K562 (cell line): ENCODE data around the gene CD164L2. TPM values are rescaled to one million over a fixed set of nuclear protein-coding genes. Genes with fewer than 3 reads are reported as not detected.
A peak's percentile ranks its signal among the peaks of the same experiment; 100 is the strongest.

Experiments
- CEBPG ChIP-seq, 3 experiments: fragments of 200-800 bp in 1 of 3; sonication (Bioruptor generic) in 1 of 3; sonication (generic) in 1 of 3; formaldehyde crosslinking in 1 of 3; IDR thresholded peaks in 2 of 3; conservative IDR thresholded peaks in 1 of 3; 2 replicates each; pipeline versions ENCODE4 v1.6.1 to v1.8.0; 2016 to 2022; ENCODE audit warnings: missing compliant biosample characterization in 2 of 3, missing genetic modification characterization in 2 of 3, mild to moderate bottlenecking in 1 of 3, missing genetic modification reagents in 1 of 3
- CREB5 ChIP-seq: fragments of 250-450 bp; sonication (Bioruptor Pico); IDR thresholded peaks from 2 replicates; pipeline ENCODE4 v1.5.0; 2020; ENCODE audit warnings: mild to moderate bottlenecking
- DEAF1 ChIP-seq: fragments of 450-650 bp; formaldehyde crosslinking; IDR thresholded peaks from 2 replicates; pipeline ENCODE4 v1.4.0; 2020; ENCODE audit warnings: mild to moderate bottlenecking, moderate library complexity
- GTF2A2 ChIP-seq: IDR thresholded peaks from 2 replicates; pipeline ENCODE4 v1.6.1; 2016; ENCODE audit warnings: mild to moderate bottlenecking, missing genetic modification characterization, missing compliant biosample characterization
- HBP1 ChIP-seq: fragments of 450-650 bp; formaldehyde crosslinking; IDR thresholded peaks from 2 replicates; pipeline ENCODE4 v1.4.0; 2022; ENCODE audit warnings: missing genetic modification characterization
- LCOR ChIP-seq: sonication (generic); formaldehyde crosslinking; IDR thresholded peaks from 2 replicates; pipeline ENCODE4 v1.8.0; 2022; ENCODE audit warnings: mild to moderate bottlenecking, missing genetic modification reagents
- RBM15 ChIP-seq: fragments of 200-400 bp; formaldehyde crosslinking; IDR thresholded peaks from 2 replicates; pipeline ENCODE4 v1.6.1; 2018; ENCODE audit warnings: mild to moderate bottlenecking, low read length, moderate library complexity; ENCODE audit not compliant: insufficient read depth
- SNRNP70 ChIP-seq: fragments of 200-400 bp; formaldehyde crosslinking; optimal IDR thresholded peaks from 2 replicates; pipeline ENCODE3; 2017; ENCODE audit warnings: low read depth, low read length
- SRF ChIP-seq, 2 experiments: fragments of 250-450, 450-650 bp in 1 of 2; sonication (Bioruptor Pico) in 1 of 2; sonication (generic) in 1 of 2; formaldehyde crosslinking; IDR thresholded peaks; 2 replicates each; pipeline versions ENCODE4 v1.5.0 to v1.5.1; 2020 to 2022; ENCODE audit warnings: mild to moderate bottlenecking in 1 of 2, missing genetic modification reagents in 1 of 2
- U2AF1 ChIP-seq: fragments of 200-400 bp; formaldehyde crosslinking; optimal IDR thresholded peaks from 2 replicates; pipeline ENCODE3; 2017; ENCODE audit warnings: mild to moderate bottlenecking, low read depth, low read length, moderate library complexity
- YY1 ChIP-seq, 3 experiments: IDR thresholded peaks; 2 replicates each; pipeline ENCODE4 v1.6.1; 2011; ENCODE audit warnings: low read length in 2 of 3, mild to moderate bottlenecking in 2 of 3, moderate library complexity in 2 of 3, borderline replicate concordance in 1 of 3, control low read depth in 1 of 3, low read depth in 1 of 3; ENCODE audit not compliant: insufficient read depth in 3 of 3, insufficient replicate concordance in 2 of 3, control insufficient read depth in 1 of 3, insufficient read length in 1 of 3; ENCODE audit errors: extremely low read depth in 1 of 3
- ZC3H11A ChIP-seq: IDR thresholded peaks from 2 replicates; pipeline ENCODE4 v1.6.1; 2012; ENCODE audit warnings: low read depth, low read length, improper control_type of control experiment
- polyA plus RNA-seq, 8 experiments: library from polyadenylated mRNA; depleted of rRNA in 4 of 8; stranded (reverse) in 5 of 8; unstranded in 3 of 8; fragments of >200 nt; fragmentation: Nextera tagmentation in 2 of 8; fragmentation: Illumina TruSeq in 1 of 8; extraction: Ambion mirVana in 2 of 8; extraction: Trizol in 1 of 8; gene quantifications; 2 replicates each; pipeline versions ENCODE4 v1.2.1 to v1.2.3, GENCODE V29; 2011 to 2014; ENCODE audit warnings: inconsistent platforms in 1 of 8, missing spikeins in 1 of 8
- total RNA-seq, 7 experiments: library from RNA; depleted of rRNA in 6 of 7; stranded (reverse); fragments of >200 nt in 6 of 7; fragmentation: Illumina TruSeq in 2 of 7; extraction: Trizol in 2 of 7; gene quantifications; 2 replicates each; pipeline versions ENCODE4 v1.2.1 to v1.2.3, GENCODE V29; 2011 to 2021; ENCODE audit warnings: low replicate concordance in 1 of 7
- TF ChIP-seq, protein P1 (sequence below): sonication (generic); formaldehyde crosslinking; IDR thresholded peaks from 2 replicates; pipeline ENCODE4 v1.9.0; 2022; ENCODE audit warnings: mild to moderate bottlenecking, missing genetic modification reagents
- TF ChIP-seq, protein P2 (sequence below): fragments of 250-450 bp; sonication (Bioruptor Pico); IDR thresholded peaks from 2 replicates; pipeline ENCODE4 v1.8.0; 2022; ENCODE audit warnings: moderate library complexity, mild to moderate bottlenecking, inconsistent platforms

The CD164L2 gene
- total and polyA plus RNA-seq, 9 of the 15 experiments (the other 6 are each of a cell fraction or from before 2014, with no cell fraction given) = 0.08 to 0.92 (median 0.38) TPM; not detected in 1

- TF ChIP-seq SNRNP70 (no peak), LCOR (CRISPR knock-in tag) (0 out of 2 replicates have a peak, but pooled peaks have one; percentile 31), HBP1 (CRISPR knock-in tag) (peak; percentile 57; the same call in 1 of the 2 replicates), GTF2A2 (no peak), YY1 (IDR thresholded peaks at IDR 0.05; ENCODE audit: borderline replicate concordance in 1 of 3, control insufficient read depth in 1 of 3, extremely low read depth in 1 of 3, insufficient read depth in 3 of 3, insufficient read length in 1 of 3, insufficient replicate concordance in 2 of 3, low read depth in 1 of 3, low read length in 2 of 3) (peak in 2 of 3 experiments; percentile 40 to 78), DEAF1 (CRISPR knock-in tag) (no peak), SRF (CRISPR knock-in tag; IDR thresholded peaks at IDR 0.05) (0 out of 4 replicates have a peak, but pooled peaks of 1 of the 2 experiments have one; percentile 28), U2AF1 (no peak), RBM15 (no peak), ZC3H11A (no peak), CEBPG (CRISPR knock-in tag; IDR thresholded peaks at IDR 0.05) (no peak), CEBPG (tag; conservative IDR thresholded peaks at IDR 0.05 in 1 of 2, IDR thresholded peaks at IDR 0.05 in 1 of 2) (no peak), CREB5 (no peak; the same call in 1 of the 2 replicates)
- TF ChIP-seq, protein P1, sequence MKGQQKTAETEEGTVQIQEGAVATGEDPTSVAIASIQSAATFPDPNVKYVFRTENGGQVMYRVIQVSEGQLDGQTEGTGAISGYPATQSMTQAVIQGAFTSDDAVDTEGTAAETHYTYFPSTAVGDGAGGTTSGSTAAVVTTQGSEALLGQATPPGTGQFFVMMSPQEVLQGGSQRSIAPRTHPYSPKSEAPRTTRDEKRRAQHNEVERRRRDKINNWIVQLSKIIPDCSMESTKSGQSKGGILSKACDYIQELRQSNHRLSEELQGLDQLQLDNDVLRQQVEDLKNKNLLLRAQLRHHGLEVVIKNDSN (CRISPR knock-in tag) = no peak
- TF ChIP-seq, protein P2, sequence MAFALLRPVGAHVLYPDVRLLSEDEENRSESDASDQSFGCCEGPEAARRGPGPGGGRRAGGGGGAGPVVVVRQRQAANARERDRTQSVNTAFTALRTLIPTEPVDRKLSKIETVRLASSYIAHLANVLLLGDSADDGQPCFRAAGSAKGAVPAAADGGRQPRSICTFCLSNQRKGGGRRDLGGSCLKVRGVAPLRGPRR (CRISPR knock-in tag) = no peak
Measured at GRCh38 chr1:27392096-27392777, 9.1 kb upstream of the CD164L2 start, which contains the start of gene GPR3 (continued).
